ENCODE data around the gene SVEP1. TPM values are rescaled to one million over a fixed set of nuclear protein-coding genes. Genes with fewer than 3 reads are reported as not detected.

The SVEP1 gene
- total RNA-seq, 1 experiment from 2014 or later, result 0.05 TPM

DNA sequence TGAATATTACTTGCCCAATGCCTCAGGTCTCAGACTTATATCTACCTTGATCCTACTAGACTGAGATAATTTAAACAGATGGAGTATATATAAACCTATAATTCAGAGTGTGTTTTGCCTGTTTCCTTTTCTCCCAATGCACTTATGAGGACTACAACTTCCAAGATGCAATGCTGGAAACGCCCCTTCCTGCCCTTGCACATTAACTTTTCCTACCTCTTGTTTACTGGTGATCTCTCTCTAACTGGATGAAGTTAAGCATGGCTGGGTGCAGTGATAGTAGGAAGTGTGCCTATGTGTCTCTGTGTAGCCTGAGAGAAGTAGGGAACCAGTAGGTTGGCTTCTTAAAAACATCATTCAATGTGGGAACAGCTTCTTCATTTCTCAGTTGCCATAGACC lies 115.2 kb downstream of the SVEP1 start:
- no peaks in the 10 kb centered on the region for H3K36me3 ChIP-seq (ENCODE audit: control insufficient read depth, insufficient read depth, low read length)
- no peaks in the 10 kb centered on the region for H3K9me3 ChIP-seq (ENCODE audit: control insufficient read depth, insufficient read depth, low read depth, low read length)
- no peaks in the 10 kb centered on the region for H3K4me1 ChIP-seq (ENCODE audit: control insufficient read depth, insufficient read depth, low read length)
- no peak overlapping the region for H3K27ac ChIP-seq (ENCODE audit: low read length)
- no peak for TF ChIP-seq SIN3A (IDR thresholded peaks at IDR 0.05; ENCODE audit: borderline replicate concordance, insufficient read depth, low read depth, low read length)
- TF ChIP-seq, protein P1, sequence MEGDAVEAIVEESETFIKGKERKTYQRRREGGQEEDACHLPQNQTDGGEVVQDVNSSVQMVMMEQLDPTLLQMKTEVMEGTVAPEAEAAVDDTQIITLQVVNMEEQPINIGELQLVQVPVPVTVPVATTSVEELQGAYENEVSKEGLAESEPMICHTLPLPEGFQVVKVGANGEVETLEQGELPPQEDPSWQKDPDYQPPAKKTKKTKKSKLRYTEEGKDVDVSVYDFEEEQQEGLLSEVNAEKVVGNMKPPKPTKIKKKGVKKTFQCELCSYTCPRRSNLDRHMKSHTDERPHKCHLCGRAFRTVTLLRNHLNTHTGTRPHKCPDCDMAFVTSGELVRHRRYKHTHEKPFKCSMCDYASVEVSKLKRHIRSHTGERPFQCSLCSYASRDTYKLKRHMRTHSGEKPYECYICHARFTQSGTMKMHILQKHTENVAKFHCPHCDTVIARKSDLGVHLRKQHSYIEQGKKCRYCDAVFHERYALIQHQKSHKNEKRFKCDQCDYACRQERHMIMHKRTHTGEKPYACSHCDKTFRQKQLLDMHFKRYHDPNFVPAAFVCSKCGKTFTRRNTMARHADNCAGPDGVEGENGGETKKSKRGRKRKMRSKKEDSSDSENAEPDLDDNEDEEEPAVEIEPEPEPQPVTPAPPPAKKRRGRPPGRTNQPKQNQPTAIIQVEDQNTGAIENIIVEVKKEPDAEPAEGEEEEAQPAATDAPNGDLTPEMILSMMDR (IDR thresholded peaks at IDR 0.05), result no peak
- no peak for TF ChIP-seq POLR2AphosphoS5 (IDR thresholded peaks at IDR 0.05; ENCODE audit: low read depth, low read length)
- TF ChIP-seq TCF7L2 (IDR thresholded peaks at IDR 0.05; ENCODE audit: low read depth, low read length), result no peak
- TF ChIP-seq, protein P2, sequence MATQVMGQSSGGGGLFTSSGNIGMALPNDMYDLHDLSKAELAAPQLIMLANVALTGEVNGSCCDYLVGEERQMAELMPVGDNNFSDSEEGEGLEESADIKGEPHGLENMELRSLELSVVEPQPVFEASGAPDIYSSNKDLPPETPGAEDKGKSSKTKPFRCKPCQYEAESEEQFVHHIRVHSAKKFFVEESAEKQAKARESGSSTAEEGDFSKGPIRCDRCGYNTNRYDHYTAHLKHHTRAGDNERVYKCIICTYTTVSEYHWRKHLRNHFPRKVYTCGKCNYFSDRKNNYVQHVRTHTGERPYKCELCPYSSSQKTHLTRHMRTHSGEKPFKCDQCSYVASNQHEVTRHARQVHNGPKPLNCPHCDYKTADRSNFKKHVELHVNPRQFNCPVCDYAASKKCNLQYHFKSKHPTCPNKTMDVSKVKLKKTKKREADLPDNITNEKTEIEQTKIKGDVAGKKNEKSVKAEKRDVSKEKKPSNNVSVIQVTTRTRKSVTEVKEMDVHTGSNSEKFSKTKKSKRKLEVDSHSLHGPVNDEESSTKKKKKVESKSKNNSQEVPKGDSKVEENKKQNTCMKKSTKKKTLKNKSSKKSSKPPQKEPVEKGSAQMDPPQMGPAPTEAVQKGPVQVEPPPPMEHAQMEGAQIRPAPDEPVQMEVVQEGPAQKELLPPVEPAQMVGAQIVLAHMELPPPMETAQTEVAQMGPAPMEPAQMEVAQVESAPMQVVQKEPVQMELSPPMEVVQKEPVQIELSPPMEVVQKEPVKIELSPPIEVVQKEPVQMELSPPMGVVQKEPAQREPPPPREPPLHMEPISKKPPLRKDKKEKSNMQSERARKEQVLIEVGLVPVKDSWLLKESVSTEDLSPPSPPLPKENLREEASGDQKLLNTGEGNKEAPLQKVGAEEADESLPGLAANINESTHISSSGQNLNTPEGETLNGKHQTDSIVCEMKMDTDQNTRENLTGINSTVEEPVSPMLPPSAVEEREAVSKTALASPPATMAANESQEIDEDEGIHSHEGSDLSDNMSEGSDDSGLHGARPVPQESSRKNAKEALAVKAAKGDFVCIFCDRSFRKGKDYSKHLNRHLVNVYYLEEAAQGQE (IDR thresholded peaks at IDR 0.05; ENCODE audit: insufficient read depth in 1 of 2, low read depth in 2 of 2, low read length in 1 of 2), result no peak
- H3K4me3 ChIP-seq (ENCODE audit: low read depth in 2 of 2, low read length in 2 of 2), result no peak overlapping the region
- ChIA-PET CTCF (no interaction called here), POLR2A (no interaction called here)
- intact Hi-C loops (cut with micrococcal nuclease; ENCODE audit: unreplicated experiment) (no loop called here), in situ Hi-C loops (cut with HindIII; ENCODE audit: low pct_unique_long_range_greater_than_20kb, low sequenced_read_pairs) (no loop called here)
- no peak for DNase-seq (ENCODE audit: low read depth, low spot score)
- no peak for ATAC-seq
- BruUV-seq (replicated peaks), result no TSS peak
- no peaks in the 10 kb centered on the region for H3K27me3 ChIP-seq (ENCODE audit: control insufficient read depth, insufficient read depth, low read length)

GRCh38 chr9:110463499-110463898 lies 116.0 kb downstream of the SVEP1 start:
- DNase-seq (ENCODE audit: low read depth, low spot score) (no peak), ATAC-seq (no peak)
- ChIA-PET CTCF (no interaction called here), POLR2A (no interaction called here)
- no peaks in the 10 kb centered on the region for H3K9me3 ChIP-seq (ENCODE audit: control insufficient read depth, insufficient read depth, low read depth, low read length)
- H3K36me3 ChIP-seq (ENCODE audit: control insufficient read depth, insufficient read depth, low read length), result no peaks in the 10 kb centered on the region
- TF ChIP-seq SIN3A (IDR thresholded peaks at IDR 0.05; ENCODE audit: borderline replicate concordance, insufficient read depth, low read depth, low read length), result no peak
- BruUV-seq (replicated peaks), result no TSS peak
- H3K4me1 ChIP-seq (ENCODE audit: control insufficient read depth, insufficient read depth, low read length), result no peaks in the 10 kb centered on the region
- intact Hi-C loops (cut with micrococcal nuclease; ENCODE audit: unreplicated experiment) (no loop called here), in situ Hi-C loops (cut with HindIII; ENCODE audit: low pct_unique_long_range_greater_than_20kb, low sequenced_read_pairs) (no loop called here)
- H3K27ac ChIP-seq (ENCODE audit: low read length), result no peak overlapping the region
- H3K4me3 ChIP-seq (ENCODE audit: low read depth in 2 of 2, low read length in 2 of 2), result no peak overlapping the region
- H3K27me3 ChIP-seq (ENCODE audit: control insufficient read depth, insufficient read depth, low read length), result no peaks in the 10 kb centered on the region

GRCh38 chr9:110457245-110457644 lies 122.3 kb downstream of the SVEP1 start:
- no peak for DNase-seq (ENCODE audit: low read depth, low spot score)
- TF ChIP-seq SIN3A (IDR thresholded peaks at IDR 0.05; ENCODE audit: borderline replicate concordance, insufficient read depth, low read depth, low read length) (no peak), TCF7L2 (IDR thresholded peaks at IDR 0.05; ENCODE audit: low read depth, low read length) (no peak), POLR2AphosphoS5 (IDR thresholded peaks at IDR 0.05; ENCODE audit: low read depth, low read length) (no peak)
- TF ChIP-seq, protein P1 (IDR thresholded peaks at IDR 0.05), result no peak
- TF ChIP-seq, protein P2 (IDR thresholded peaks at IDR 0.05; ENCODE audit: insufficient read depth in 1 of 2, low read depth in 2 of 2, low read length in 1 of 2), result no peak
- CTCF ChIA-PET, result no interaction called here
- no peaks in the 10 kb centered on the region for H3K4me1 ChIP-seq (ENCODE audit: control insufficient read depth, insufficient read depth, low read length)
- no TSS peak for BruUV-seq (replicated peaks)
- H3K4me3 ChIP-seq (ENCODE audit: low read depth in 2 of 2, low read length in 2 of 2), result no peak overlapping the region
- POLR2A ChIA-PET, result no interaction called here
- in situ Hi-C loops (cut with HindIII; ENCODE audit: low pct_unique_long_range_greater_than_20kb, low sequenced_read_pairs), result no loop called here
- ATAC-seq, result no peak
- no peak overlapping the region for H3K27ac ChIP-seq (ENCODE audit: low read length)
- no peaks in the 10 kb centered on the region for H3K27me3 ChIP-seq (ENCODE audit: control insufficient read depth, insufficient read depth, low read length)
- H3K9me3 ChIP-seq (ENCODE audit: control insufficient read depth, insufficient read depth, low read depth, low read length), result no peaks in the 10 kb centered on the region
- H3K36me3 ChIP-seq (ENCODE audit: control insufficient read depth, insufficient read depth, low read length), result no peaks in the 10 kb centered on the region
- intact Hi-C loops (cut with micrococcal nuclease; ENCODE audit: unreplicated experiment), result no loop called here
